Coronary artery (tissue), 2 donors: ENCODE measurements around the gene OLFML2B.

Experiments
- DNase-seq: peaks from one replicate; pipeline ENCODE4 v3.0.0-alpha.2; 2017; ENCODE audit warnings: low spot score
- H3K27ac ChIP-seq, 2 donors: fragments of 200-600 bp; sonication (generic); one replicate each; pipeline ENCODE4 v1.5.1; 2016 to 2019
- H3K4me3 ChIP-seq: fragments of 200-600 bp; sonication (generic); 2 replicates; pipeline ENCODE4 v1.5.1; 2016; ENCODE audit warnings: mild to moderate bottlenecking, moderate library complexity
- CTCF ChIP-seq: fragments of 200-600 bp; sonication (generic); IDR thresholded peaks from one replicate; pipeline ENCODE4 v1.5.1; 2019; ENCODE audit warnings: antibody characterized with exemption

The OLFML2B gene

GRCh38 chr1:161950377-161950776, 73.3 kb downstream of the OLFML2B start:
- DNase-seq: no peak
- no peak for TF ChIP-seq CTCF
- Histone ChIP-seq H3K4me3 (no peak overlapping the region), H3K27ac (no peak overlapping the region)

- DNase-seq: no peak
- no peak overlapping the region for H3K4me3 ChIP-seq
- H3K27ac ChIP-seq: no peak overlapping the region
- no peak for TF ChIP-seq CTCF
Observed at GRCh38 chr1:161949548-161949947, 74.1 kb downstream of the OLFML2B start.

GRCh38 chr1:161948435-161948834, 75.2 kb downstream of the OLFML2B start:
- no peak for DNase-seq
- H3K27ac ChIP-seq: no peak overlapping the region
- H3K4me3 ChIP-seq: no peak overlapping the region
- TF ChIP-seq CTCF: no peak

- H3K4me3 ChIP-seq: no peak overlapping the region
- TF ChIP-seq CTCF: no peak
- H3K27ac ChIP-seq: no peak overlapping the region
- no peak for DNase-seq
Observed at GRCh38 chr1:161946071-161946987, 77.3 kb downstream of the OLFML2B start.

- no peak for DNase-seq
- no peak for TF ChIP-seq CTCF
- no peak overlapping the region for H3K27ac ChIP-seq
- H3K4me3 ChIP-seq: no peak overlapping the region
Observed at GRCh38 chr1:161945306-161946060, 78.2 kb downstream of the OLFML2B start.

- DNase-seq: no peak
- no peak for TF ChIP-seq CTCF
- no peak overlapping the region for H3K27ac ChIP-seq
- no peak overlapping the region for H3K4me3 ChIP-seq
Observed at GRCh38 chr1:161944381-161944780, 79.3 kb downstream of the OLFML2B start.
